Hematopoietic multipotent progenitor cell treated with erythropoietin and hydrocortisone succinate and interleukin-3 and kit ligand, for 4 days (in vitro differentiated cells): Measurements from ENCODE around the gene ITLN1.
"Not testable (repeated sequence)": the region's sequence is repeated elsewhere in the genome, so short reads cannot be mapped to it uniquely, and the experiment has no call there.

Experiments used
- DNase-seq: peaks from one replicate; pipeline ENCODE4 v3.0.0-alpha.2; 2015

ITLN1 gene

DNA sequence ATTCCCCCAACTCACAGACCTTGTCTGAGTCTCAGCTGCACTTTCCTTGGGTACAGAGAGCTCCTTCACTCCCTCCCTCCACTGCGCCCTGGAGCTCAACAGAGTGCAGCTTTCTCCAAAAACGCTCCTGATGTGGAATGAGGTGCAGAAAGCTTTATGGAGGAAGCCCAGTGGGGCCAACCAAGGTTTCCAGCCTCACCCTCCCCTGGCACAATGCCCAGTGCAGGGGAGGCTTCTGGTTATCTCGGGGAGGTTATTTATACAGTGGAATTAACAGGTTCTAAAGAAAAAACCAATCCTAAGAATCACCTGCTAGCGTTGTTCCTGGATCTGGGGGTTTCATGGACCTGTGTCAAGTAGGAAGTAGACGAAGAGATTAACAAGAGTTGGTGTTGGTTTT is at the start of gene ITLN1:
Gene ITLN1 (minus strand): TSS at position 139 of the 400 bp plus-strand sequence. CDS start 303 bp downstream, outside the sequence.
- DNase-seq, result peak; percentile 69

DNA sequence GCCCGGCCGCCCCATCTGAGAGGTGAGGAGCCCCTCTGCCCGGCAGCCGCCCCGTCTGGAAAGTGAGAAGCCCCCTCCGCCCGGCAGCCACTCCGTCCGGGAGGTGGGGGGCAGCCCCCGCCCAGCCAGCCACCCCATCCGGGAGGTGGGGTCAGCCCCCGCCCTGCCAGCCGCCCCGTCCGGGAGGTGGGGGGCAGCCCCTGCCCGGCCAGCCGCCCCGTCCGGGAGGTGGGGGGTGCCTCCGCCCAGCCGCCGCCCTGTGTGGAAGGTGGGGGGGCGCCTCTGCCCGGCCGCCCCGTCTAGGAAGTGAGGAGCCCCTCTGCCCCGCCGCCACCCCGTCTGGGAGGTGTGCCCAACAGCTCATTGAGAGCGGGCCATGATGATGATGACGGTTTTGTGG is 48.3 kb upstream of the ITLN1 start:
- not testable (repeated sequence) for DNase-seq

DNA sequence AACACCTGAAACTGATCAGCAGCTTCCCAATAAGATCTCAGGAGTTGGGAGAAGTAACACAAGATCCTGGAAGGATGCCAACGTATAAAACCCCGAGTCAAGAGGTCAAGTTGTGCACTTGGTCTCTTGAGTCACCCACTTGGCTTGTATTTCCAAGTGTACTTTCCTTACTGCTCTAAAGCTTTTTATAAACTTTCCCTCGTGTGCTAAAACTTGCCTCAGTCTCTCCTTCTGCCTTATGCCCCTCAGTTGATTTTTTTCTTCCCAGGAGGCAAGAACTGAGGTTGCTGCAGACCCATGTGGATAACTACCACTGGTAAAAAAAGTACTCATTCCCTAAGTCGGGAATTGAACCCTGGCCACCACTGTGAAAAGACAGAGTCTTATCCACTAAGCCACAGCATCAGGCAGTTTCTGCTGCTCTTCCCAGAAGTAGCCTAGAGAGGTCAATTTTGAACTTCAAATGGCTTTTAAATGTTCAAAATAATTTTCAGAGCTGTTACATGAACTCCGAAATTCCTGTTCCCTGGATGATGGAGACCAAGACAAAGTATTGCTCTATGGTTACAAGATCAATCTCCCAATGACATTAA is 40.8 kb upstream of the ITLN1 start:
- no peak for DNase-seq

DNA sequence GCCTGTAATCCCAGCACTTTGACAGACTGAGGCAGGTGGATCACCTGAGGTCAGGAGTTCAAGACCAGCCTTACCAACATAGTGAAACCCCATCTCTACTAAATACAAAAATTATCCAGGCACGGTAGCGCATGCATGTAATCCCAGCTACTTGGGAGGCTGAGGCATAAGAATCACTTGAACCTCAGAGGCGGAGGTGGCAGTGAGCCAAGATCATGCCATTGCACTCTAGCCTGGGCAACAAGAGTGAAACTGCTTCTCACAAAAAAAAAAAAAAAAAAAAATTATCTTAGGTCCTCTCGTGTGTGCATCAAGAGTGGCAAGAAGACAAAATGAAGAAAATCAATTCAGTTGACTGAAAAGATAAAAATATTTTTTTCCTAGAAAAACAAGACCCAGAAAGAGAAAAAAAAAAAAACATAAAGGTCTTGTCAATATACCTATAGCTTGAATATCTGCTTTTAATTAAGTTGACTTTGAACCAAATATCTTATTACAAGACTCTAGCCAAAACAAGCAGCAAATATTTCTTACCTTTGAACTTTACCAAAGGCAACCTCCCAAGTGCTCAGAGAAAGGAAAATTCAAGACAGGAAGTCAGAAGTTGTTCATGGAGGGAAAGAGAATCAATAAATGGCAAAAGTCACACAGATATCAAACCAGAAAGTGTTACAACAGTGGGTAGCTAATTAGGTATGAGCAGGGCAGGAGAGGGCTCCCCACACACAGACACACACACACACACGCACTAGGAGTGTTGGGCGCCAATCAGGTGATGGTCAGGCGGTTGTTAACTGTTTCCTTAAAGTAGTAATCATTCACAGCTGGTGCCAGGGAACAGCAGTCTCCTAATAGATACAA is 40.0 kb upstream of the ITLN1 start:
- DNase-seq, result no peak

DNA sequence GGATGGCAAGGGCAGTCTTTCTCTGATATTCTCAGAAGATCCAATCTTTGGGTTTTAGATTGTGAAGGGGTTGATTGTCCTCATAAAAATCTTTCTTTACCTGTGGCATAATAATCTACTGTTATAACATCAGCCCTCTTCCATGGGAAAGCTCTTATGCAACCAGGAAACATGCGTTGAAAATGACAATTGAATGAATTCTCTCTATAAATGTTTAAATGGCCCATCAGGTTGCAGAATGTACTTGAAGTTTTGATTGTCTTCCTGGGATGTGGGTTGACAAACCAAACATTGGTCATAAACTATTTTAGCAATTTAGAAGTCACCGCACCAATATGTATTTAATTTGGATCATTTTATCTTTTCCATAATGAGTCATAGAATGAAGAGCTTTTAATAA is 31.7 kb upstream of the ITLN1 start:
- no peak for DNase-seq

DNA sequence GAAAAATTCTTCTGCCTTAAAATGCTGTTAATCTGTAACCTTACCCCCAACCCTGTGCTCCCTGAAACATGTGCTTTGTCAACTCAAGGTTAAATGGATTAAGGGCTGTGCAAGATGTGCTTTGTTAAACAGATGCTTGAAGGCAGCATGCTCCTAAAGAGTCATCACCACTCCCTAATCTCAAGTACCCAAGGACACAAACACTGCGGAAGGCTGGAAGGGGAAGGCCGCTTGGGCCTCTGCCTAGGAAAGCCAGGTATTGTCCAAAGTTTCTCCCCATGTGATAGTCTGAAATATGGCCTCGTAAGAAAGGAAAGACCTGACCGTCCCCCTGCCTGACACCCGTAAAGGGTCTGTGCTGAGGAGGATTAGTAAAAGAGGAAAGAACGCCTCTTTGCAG is 28.2 kb upstream of the ITLN1 start:
- DNase-seq, result not testable (repeated sequence)

DNA sequence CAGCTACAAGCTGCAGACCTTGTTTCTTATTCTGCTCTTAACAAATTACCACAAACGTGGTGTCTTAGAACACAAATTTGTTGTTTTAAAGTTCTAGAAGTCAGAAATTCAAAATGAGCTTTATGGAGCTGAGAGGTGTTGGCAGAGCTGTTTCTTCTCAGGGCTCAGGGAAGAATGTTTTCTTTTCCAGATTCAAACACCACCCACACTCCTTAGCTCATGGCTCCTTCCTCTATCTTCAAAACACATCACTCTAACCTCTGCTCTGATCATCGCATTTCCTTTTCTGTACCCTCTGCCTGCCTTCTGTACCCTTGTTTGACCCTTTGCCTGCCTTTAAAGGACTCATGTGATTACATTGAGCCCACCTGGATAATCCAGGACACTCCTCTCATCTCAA is 26.9 kb upstream of the ITLN1 start:
- DNase-seq, result no peak

DNA sequence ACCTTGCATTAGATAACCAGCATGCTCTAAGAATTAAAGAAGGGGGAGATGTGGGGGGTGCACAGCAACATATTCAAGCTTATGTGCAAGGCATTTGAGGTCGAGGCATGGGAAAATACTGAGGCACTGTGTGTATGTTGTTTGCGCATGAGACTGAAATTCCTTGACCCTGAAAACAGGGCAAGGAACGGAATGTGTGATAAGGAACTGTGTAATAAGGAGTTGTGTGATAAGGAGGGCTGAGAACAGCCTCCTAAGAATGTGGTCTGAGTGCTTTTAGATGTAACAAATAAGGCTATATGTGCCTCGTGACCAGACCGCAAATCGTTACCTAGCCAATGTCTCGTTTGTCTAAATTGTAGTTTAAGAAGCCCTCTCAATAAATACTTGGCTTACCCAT is 26.5 kb upstream of the ITLN1 start:
- DNase-seq, result peak; percentile 83

DNA sequence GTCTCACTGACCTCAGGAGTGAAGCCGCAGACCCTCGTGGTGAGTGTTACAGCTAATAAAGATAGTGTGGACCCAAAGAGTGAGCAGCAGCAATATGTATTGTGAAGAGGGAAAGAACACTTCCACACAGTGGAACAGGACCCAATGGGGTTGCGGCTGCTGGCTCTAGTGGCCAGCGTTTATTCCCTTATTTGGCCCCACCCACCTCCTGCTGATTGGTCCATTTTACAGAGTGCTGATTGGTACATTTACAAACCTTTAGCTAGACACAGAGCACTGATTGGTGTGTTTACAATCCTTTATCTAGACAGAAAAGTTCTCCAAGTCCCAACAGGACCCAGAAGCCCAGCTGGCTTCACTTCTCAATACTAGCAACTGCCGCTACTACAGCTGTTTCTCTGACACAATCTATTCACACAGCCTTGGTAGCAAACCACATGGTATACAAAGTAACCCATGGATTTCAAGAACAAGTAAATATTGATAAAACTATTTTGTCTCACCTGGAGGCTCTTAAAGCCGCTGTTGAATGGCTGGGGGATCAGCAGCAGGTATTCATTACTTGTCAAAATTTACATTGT is 25.3 kb upstream of the ITLN1 start:
- no peak for DNase-seq

DNA sequence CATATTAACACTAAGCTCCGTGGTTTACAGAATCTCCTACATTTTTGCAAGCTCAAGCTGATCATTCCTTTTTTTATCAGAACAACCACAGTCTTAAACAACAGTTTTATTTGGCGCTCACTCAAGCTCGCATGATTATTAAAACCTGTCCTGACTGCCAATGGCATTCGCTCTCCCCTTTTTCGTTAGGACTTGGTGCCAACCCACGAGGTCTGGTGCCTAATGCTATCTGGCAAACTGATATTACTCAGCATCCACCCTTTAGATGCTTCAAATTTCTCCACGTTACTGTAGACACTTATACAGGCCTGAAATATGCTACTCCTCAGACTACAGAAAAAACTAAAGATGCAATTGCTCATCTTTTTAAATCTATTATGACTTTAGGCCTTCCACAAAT is 23.0 kb upstream of the ITLN1 start:
- peak; percentile 89 for DNase-seq

DNA sequence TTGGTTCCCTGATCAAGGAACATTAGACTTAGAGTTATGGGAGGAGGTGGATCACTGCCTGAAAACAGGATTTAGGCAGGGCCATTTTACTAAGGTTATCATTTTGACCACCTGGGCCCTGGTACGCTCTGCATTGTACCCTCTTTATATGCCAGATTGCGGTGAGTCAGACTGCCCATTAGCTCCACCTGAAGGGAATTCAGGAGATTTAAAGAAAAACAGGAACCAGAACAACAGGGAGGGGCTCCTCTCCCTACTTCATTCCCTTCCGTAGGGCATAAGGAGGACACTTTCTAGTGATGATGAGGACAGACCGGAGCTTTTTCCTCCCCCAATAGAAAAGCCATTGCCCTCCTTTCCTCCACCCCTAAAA is 20.6 kb upstream of the ITLN1 start:
- DNase-seq, result no peak

DNA sequence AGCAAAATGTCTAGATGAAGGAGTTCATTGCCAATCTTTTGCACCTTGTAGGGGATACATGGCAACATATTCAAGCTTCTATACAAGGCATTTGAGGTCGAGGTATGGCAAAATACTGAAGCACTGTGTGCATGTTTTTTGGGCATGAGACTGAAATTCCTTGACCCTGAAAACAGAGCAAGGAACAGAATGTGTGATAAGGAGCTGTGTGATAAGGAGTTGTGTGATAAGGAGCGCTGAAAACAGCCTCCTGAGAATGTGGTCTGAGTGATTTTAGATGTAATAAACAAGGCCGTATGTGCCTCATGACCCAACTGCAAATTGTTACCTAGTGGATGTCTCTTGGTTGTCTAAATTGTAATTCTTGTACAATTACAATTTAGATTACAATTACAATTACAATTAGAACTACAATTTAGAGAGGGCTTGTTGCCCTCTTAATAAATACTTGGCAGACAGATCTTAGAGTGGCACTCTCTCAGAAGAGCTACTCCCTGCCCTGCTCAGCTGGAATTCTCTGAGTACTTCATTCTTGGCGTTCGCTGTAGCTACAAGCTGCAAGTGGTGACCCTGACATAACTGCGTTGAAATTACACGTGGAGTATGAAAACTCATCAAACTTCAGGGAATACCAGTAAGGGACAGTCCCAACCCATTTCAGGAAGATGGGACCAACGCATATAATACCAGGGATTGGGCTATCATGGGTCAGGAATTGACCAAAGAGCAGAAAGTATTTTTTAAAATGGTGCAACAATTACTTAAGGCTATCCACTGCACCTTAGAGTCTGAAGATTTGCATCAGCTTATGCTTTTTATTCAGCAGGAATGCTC is 20.0 kb upstream of the ITLN1 start:
- peak; percentile 45 for DNase-seq

DNA sequence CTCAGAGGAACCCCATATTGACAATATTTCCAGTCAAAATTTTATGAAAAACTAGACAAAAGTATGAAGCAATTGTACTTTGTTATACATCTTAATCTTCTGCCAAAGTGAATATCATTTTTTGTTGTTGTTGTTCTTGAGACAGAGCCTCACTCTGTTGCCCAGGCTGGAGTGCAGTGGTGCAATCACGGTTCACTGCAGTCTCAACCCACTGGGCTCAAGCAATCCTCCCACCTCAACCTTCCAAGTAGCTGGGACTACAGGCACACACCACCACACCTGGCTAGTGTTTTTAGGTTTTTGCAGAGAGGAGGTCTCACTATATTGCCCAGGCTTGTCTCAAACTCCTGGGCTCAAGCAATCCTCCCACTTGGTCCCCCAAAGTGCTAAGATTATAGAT is 17.3 kb upstream of the ITLN1 start:
- not testable (repeated sequence) for DNase-seq

DNA sequence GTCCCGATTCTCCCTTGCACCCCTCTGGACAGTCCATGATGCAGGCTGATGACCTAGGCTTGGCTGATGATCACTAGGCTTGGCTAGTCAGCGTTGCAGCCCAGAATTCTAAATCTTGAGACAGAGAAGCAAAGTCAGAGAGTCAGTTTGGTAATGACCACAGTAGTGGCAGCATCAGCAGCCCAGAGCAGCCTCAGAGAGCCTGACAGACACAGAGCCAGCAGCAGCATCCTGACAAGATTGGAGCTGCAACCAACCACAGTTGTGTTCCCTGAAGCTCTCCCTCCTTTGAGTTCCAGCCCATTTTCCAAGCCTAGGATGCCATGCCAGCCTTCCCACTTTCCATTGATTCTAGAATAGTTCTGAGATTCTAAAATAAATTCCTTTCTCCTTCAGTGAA is 16.8 kb upstream of the ITLN1 start:
- DNase-seq, result no peak

DNA sequence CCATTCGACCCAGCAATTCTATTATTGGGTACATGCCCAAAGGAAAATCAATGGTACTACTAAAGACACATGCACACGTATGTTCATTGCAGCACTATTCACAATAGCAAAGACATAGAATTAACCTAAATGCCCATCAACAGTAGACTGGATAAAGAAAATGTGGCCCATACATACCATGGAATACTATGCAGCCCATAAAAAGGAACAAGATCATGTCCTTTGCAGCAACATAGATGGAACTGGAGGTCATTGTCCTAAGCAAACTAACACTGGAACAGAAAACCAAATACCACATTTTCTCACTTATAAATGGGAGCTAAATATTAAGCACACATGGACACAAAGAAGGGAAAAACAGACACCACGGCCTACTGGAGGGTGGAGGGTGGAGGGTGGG is 15.7 kb upstream of the ITLN1 start:
- not testable (repeated sequence) for DNase-seq

DNA sequence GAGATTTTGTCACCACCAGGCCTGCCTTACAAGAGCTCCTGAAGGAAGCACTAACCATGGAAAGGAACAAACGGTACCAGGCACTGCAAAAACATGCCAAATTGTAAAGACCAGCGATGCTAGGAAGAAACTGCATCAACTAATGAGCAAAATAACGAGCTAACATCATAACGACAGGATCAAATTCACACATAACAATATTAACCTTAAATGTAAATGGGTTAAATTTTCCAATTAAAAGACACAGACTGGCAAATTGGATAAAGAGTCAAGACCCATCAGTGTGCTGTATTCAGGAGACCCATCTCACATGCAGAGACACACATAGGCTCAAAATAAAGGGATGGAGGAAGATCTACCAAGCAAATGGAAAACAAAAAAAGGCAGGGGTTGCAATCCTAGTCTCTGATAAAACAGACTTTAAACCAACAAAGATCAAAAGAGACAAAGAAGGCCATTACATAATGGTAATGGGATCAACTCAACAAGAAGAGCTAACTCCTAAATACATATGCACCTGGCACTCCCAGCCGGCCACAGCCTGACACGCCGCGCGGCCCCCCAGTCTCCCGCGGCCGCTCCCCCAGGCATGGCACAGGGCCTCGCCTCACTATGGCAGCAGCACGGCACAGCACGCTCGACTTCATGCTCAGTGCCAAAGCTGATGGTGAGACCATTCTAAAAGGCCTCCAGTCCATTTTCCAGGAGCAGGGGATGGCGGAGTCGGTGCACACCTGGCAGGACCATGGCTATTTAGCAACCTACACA is 9.6 kb upstream of the ITLN1 start:
- DNase-seq, result not testable (repeated sequence)

DNA sequence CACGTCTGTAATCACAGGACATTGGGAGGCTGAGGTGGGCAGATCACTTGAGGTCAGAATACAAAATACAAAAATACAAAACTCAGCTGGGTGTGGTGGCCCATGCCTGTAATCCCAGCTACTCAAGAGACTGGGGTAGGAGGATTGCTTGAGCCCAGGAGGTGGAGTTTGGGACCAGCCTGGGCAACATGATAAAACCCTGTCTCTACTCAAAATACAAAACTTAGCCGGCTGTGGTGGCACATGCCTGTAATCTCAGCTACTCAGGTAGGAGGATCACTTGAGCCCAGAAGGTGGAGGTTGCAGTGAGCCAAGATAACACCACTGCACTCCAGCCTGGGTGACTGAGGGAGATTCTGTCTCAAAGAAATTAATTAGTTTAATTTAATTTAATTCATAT is 6.5 kb upstream of the ITLN1 start:
- peak; percentile 80 for DNase-seq

DNA sequence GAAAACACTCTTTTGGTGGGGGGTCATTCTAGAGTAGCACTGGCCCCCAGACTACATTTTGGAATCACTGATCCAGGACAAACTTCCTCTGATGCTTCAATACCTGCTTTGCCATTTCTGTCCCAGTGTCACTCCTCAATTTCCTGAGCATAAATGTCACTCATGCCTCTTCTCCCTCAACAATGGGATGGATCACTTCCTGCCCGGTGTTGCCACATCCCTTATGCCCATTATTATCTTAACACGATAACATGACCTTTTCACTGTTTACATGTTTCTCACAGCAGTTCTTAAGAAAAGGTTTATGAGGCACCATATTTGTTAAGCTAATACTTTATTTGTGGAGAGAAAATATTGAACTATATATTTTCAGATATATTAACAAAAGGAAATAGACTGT is 3.9 kb upstream of the ITLN1 start:
- no peak for DNase-seq

DNA sequence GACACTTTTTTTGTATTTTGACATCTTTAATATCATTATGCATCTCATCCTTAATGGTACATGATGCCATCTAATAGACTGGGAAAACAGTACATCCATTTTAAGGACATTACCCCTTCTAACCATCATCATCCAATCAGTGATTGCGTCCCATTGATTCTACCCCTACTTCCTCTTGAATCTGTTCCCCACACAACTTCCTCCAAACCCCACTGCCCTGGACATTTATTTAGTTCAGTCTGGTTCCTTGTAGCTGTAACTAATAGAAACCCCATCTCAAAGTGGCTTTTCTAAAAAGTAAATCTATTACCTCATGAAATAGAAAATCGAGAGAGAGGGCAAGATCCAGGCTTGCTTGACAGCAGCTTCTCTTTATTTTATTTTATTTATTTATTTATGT is 2.1 kb upstream of the ITLN1 start:
- peak; percentile 23 for DNase-seq

DNA sequence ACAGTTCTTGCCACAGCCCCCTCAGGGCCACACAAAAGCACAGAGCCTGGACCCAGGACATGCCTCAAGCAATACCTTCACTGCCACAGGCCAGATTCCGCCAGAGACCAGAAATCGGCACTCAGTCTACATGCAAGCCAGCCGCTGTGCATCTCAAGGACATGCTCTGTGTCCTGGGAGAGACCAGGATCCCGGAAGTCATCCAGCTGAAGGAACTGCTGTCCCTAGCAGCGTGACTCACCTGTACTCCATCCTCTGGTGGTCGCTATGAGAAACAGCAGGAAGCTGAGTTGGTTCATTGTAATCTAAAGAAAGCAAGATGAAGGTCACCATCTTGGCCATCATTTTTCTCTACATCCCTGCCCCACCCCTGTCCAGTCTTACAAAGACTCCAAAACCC is 401 bp downstream of the ITLN1 start:
- DNase-seq, result no peak

DNA sequence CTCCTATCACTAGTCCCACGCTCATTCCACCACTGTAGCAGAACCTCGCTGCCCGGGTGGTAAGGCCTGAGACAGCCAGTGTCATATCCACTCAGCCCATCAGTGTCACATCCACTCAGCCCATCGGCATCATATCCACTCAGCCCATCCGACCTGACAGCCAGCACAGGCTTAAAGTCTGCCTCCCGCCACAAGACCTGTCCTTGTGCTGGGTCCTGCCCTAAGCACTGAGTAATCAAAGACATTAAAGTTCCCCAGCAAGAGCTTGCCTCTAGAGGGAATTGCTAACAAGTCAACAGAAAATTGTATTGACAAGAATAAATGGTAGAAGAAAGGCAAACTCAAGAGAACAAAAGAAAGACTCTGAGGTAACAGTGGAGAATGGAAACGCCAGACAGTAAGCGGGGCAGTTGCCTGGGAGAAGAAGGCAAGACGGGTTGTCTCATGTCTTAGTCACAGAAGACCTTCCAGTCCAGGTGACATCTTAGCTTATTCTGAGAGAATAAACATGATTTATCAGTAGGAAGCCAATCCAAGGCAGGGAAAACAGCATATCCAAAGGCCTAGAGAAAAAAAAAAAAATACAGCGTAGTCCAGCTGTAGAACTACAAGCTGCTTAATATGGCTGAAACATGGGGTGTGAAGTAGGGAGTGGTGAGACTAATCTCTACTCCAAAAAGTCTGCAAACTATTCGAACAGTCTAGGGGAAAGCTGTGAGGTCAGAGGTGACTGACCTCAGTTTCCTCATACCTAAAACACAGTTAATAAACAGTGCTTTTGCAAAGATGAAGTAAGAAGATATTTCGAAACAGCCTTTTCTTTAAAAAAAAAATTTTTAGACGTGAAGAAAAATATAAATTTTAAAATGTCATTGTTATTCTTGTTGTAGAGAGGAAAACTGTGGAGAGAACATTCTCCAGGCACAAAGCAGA is 1.1 kb downstream of the ITLN1 start:
- DNase-seq, result no peak
